Skin of body (tissue), 2 donors: ENCODE data around the gene PRICKLE2. TPM values are rescaled to one million over a fixed set of nuclear protein-coding genes. Genes with fewer than 3 reads are reported as not detected.

Experiments
- DNase-seq: peaks from one replicate; lab custom pipeline; 2025; lab: John Stamatoyannopoulos, UW
- total RNA-seq: library from RNA; depleted of rRNA; stranded (reverse); fragments of >200 nt; gene quantifications from one replicate; pipeline ENCODE4 v1.2.3, GENCODE V29; 2014

PRICKLE2 gene
- total RNA-seq, 1 donor from 2014 or later, result 34.0 TPM

DNA sequence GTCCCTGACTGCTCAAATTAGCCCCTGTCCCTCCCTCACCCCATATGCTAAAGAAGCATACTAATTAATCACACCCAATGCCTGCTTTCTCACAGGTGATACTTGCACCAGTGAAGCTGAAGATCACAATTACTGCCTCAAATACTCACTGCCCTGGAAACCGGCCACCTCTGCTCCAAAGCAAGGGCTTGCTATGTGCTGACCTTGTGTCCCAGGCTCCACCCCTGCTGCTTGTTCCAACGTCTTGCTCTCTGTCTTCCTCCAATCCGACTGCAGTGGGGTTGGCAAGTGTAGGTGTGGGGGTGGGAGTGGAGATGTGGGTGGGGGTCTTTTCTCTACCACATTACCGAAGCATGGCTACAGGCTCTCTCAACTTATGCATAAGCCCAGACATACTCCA lies 146.3 kb downstream of the PRICKLE2 start:
- DNase-seq, result no peak

DNA sequence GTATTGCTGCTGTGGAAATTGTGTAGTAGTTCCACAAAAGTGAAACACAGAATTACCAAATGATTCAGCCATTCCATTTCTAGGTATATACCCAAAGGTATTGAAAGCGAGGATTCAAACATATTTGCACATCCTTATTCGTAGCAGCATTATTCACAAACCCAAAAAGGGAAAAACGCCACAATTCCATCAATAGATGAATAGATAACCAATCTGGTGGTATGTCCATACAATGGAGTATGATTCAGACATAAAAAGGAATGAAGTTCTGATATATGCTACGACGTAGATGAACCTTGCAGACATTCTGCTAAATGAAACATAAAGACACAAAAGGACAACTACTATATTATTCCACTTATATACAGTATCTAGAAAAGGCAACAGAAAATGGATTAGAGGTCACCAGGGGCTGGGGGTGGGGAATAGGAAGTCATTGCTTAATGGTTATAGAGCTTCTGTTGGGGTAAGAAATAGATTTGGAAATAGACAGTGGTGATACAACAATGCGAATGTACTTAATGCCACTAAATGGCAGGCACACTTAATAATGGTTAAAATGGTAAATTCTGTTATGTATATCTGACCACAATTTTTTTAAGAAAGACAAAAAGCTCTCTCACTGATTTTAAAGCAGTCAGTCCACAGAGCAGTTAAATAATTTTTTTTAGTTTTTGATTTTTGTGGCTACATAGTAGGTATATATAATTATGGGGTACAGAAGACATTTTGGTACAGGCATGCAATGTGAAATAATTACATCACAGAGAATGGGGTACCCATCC lies 150.2 kb downstream of the PRICKLE2 start:
- DNase-seq, result no peak

DNA sequence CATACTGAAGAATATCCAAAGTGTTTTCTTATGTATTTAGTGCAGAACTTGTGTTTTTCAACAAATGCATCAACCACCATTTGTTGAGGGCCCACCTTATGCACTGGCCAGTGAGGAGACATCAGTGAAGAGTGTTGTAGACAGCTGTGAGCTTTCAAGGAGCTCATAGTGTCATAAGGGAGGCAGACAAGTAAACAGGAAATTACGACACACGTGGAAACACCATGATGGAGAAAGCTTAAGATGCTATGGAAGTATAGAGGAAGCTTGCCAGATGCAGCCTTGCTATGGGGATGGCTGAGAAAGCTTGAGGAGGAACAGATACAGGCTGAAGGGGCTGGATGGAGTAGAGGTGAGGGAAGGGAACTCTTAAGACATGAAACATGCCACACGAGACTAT lies 151.2 kb downstream of the PRICKLE2 start:
- DNase-seq, result peak; percentile 39

DNA sequence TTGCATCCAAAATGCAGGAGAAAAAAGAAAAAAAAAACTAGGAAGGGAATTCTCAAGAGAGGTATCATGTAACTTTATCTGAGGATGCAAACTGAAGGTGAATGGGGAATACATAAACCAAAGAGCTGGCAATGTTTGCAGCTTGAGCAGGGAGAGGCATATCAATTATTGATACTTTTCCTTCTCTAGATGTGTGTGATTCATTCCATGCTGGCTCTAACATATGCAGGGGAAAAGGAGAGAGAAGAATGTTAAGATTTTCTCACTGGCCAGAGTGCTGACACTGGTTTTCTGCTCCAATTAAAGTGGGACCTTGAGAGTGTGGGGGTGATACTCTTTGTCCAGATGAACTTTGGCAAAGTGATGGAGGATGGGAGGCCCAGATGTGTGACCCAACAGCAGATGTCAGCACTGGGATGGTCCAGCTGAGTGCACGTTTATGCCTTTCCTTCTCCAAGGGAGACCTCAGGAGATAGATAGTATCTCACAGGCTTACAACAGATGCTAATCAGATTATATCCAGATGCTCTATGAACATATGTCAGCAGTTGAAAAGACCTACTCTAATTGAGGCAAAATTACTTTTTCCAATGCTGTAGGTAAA lies 152.0 kb downstream of the PRICKLE2 start:
- DNase-seq, result peak; percentile 84

DNA sequence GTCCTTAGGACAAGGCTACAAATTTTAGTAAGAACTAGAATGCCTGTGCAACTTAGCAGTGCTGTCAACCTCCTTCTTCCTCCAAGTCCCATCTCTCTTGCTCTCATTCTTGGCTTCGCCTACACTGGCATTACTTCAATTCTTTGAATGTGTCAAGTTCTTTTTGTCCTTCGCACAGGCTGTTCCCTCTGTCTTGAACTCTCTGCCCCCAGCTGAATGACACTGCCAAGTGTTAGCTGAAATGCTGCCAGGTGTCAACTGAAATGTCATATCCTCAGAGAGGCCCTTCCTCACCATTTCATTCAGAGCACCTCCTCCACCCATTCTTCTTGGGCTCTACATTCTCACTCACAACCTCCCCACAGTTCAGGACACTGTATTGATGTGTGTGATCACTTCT lies 153.1 kb downstream of the PRICKLE2 start:
- DNase-seq, result no peak

DNA sequence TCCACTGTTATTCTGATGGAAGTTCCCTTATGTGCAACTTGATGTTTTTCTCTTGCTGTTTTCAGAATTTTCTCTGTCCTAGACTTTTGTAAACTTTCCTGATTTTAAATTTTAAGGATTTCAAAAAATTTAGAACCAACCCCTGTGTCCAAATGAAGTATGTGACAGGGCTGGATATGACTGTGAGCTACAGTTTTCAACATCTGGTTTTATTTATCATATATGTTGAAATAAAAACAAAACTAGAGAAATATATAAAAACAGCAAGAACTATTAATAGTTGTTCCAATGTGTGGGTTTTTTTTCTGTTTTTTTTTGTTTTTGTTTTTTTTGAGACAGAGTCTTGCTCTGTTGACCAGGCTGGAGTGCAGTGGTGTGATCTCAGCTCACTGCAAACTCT lies 154.6 kb downstream of the PRICKLE2 start:
- DNase-seq, result no peak

DNA sequence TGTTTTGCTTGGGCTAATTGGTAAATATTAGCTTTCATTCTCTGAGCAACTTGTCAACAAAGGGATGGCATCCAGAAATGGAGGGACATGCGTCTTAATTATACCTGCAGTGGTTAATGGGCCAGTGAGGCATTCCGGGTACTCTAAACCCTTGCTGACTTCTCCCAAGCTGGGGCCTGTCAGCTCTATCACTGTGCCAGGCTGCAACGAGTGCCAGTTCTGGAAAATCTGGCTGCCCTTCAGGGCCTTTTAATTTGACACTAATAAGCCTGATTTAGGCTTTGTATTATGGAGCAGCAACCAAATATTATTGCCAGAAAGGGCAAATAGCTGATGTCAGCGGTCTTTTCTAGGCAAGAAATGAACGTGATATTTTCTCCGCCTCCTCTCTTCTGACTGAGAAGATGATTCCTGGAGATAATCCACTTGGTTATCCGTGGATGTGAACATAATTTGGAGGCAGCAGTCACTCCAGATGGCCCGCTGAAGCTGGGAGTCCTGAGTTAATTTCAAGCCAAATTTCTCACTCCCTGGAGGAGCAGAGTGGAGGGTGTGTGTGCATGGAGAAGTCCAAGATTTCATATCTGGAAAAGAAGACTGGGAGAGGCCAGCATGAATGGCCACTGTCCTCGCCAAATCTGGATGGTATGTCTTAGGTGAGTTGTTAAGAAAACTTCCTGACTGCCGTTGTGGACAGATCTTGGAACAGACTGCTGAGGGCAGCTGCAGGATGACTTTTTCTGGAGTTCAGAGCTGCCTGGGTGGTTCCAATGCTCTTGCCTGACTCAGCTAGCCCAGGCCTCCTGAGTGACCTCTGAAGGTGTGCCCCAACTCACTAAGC lies 157.5 kb downstream of the PRICKLE2 start:
- DNase-seq, result no peak

DNA sequence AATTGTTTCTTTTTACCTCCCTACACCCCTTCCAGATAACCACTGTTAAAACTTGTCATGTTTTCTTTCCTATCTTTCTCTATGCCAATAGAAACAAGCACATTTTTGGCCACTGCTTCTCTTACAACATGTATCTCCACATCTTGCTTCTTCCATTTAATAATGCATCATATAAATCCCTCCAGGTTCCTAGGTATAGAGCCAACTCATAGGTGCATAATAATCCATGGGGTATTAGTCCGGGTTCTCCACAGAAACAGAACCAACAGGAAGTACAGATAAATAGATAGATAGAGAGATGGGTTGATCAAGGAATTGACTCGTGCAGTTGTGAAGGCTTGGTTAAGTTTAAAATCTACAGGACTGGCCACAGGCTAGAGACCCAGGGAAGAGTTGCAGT lies 160.5 kb downstream of the PRICKLE2 start:
- no peak for DNase-seq

DNA sequence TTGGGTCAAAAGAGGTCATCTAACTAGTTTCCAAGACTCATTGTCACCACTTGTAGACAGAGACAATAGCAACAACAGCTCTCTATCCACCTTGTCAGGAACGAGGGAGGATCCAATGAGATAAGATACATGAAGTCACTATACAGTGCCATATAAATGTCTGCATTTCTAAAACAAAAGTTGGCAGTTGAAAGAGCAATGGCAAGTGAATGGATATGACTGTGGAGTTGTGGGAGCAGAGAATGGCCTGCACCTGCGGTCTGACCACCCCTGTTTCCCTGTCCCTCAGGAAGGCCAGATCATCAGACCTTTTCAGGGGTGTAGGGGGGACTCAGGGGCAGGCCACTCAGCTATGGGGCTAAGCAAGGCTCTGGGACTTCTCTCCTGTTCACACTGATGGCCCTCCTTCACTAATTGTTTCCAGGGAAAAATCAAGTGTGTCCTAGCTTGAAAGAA lies 161.3 kb downstream of the PRICKLE2 start:
- no peak for DNase-seq

DNA sequence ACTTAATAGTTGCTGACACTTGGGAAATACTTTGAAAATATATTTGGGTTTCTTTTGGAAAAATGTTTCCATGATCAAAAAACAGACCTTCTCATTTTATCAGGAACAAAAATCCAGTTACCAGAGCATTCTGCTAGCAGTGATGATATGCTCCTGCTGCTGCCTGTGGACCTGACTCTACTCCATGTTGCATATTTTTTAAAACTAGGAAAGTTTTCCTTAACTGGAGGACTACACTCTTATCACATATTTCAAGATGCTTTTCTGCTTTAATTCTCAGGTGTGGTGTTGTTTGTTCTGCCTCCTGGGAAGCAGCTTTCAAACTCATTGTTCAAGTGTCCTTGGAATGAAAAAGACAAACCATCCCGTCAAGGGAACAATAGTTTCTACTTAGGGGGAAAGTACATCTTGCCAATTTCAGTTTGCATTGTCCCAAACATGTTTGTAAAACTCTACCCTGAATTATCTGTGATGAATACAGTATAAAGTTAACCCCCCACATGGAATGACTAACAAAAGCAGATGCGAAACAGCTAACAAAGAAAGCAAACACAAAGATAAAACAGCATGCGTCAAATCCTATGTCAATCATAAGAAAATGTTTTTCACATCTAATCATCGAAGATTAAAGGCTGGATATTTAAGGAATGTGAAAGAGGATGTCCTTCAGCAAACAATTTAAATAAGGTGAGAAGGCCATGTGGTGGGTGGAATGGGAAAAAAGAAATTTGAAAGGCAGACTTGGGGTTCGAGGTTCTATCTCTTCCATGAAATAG lies 161.9 kb downstream of the PRICKLE2 start:
- DNase-seq, result no peak

DNA sequence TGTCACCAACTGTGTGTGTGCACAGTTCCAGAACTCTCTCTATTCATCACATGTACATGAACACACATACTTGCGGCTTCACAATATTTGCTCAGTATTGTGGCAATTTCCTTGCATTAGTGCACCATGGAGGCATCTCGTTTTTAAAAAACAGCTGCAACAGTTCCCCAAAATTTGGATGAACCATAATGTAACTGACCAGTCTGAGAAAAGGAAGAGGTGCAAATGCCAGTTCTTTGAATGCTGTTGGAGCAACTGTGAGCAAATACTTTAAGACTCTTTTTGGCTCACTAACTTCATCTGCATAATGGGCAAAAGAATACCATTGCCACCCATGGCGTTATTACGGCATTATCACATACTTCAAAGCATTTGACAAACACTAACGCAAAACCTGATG lies 163.6 kb downstream of the PRICKLE2 start:
- DNase-seq, result no peak

DNA sequence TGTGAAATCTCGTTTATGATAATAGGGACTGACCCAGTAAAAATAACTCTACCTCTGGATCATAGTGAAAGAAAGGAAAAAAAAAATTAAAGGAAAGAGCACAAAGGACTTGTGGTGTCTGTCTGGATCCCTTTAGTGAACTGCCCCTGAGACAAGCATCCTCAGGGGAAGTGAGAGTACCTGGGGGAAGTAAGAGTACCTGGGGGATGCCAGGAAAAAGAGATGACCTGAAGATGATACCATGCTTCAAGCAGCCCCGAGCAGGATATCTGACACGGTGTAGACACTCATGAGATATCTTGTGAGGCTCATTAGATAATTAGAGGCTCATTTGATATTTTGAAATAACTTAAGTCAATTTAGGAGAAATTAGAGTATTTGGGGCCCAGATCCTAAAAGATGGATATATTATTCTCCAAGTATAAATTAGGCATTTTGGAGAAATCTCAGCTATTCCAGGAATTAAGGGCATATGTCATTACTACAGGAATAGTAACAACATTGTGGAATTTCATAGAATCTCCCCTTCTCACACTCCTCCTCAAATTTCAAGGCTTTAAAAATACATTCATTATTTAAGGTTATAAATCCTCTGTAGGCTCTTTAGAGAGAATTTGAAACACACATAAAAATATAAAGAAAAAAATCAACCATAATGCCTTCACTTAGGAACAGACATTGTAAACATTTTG lies 165.6 kb downstream of the PRICKLE2 start:
- DNase-seq, result no peak

DNA sequence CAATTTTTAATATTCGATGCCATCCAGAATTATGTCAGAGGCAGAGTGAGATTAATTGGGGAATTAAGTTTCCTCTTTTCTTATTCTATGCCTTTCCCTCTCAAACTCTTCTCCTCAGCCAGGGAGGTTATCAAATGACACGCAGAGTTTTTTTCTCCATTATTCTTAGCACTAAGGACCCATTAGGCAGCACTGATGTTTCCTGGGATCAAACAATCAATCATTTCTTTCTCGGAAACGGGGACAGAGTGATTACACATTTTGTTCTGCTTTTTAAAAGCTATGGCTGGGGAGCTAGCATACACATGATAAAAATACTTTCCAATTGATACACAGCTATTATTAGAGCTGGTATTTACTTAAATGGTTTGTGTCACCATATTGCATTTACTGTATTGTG lies 166.7 kb downstream of the PRICKLE2 start:
- DNase-seq, result no peak

DNA sequence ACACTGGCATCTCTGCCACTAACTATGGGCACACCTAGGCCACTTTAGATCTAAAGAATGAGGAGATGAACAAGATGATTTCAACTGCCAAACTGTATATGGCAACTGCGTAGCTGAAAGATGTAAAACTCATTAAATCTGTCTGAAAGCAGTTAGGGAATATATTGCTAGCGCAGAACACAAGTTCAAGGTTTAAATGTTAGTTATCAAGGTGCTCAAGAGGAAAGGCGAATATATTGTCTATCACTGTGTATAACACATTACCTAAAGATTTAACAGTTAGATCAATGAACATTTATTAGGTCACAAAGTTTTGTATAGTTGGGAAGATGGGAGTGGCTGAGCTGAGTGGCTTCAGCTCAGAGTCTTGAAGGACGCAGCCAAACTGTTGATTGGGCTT lies 168.0 kb downstream of the PRICKLE2 start:
- no peak for DNase-seq

DNA sequence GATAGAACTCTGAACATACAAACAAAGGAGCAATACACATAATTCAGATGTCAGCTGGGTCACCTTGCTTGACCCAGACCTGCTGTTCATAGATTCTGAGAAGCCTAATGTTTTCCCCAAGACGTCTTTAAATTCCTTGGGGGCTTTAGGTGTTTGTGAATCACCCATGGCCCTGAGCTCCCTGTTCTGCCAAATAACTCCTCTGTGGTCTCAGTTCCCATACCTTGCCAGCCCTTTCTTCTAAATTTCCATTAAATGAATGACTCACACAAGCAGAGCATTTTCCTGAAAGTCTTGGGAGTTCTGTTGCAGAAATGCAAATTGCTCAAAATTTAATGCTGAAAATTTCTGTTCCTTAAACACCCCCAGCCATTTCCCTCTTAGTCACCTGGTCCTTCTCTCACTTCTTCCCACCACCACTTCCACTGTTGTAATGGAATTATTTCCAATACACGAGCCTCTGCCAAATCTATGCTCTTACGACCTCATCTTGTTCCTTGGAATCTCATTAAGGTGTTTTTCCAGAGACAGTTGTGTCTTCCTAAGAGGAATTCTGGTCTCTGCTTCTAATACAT lies 168.6 kb downstream of the PRICKLE2 start:
- DNase-seq, result no peak

DNA sequence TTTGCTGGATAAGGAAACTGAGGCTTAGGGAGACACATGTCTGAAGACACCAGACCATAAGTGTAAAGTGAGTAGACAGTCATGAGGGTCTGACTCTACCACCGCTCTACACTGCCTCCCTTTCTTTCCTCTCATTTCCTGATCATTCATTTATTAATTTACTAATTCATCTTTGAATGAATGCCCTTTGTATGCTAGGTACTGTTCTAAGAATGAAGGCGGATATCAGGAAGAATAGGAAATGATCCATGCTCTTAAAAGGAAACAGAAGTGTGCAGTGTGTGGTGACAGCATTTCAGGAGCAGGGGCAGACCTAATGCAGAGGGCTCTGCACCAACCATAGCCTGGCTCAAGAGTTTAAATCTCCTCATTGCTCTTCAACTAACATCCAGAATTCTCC lies 170.2 kb downstream of the PRICKLE2 start:
- DNase-seq, result no peak

DNA sequence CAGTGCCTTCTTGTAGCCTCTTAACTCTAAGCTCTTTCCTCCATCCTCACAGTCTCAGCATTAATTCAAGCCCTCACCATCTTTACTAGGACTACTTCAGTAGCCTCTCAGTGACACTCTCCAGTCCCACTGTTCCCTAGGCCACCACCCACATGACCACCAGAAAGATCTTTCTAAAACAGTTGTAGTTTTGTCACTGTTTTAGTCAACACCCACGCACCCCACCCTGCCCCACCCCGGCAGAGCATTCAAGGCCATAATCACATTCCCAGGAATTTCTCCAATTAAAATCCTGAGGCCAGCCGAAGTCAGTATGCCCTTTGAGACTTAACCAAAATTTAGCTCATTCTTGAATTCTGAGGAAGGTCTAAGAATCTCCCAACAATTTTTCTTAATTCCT lies 170.8 kb downstream of the PRICKLE2 start:
- DNase-seq, result no peak

DNA sequence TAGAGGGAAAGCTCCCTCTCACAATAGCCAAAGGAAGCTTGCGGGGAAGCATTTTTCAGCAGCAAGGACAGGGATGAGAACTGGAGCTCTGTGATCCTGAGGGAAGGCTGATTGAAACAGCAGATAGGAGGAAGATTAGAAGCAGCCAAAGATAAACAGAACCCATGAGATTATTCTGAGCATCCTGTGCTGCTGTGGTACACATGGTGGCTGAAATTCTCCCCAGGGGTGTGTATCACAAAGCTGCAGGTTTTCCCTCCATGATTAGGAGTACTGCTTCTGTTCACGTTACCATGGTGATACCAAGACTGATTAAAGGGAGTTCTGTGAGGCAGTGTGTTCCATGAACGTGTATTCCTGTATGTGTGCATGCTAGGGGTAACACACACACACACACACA lies 171.7 kb downstream of the PRICKLE2 start:
- no peak for DNase-seq

DNA sequence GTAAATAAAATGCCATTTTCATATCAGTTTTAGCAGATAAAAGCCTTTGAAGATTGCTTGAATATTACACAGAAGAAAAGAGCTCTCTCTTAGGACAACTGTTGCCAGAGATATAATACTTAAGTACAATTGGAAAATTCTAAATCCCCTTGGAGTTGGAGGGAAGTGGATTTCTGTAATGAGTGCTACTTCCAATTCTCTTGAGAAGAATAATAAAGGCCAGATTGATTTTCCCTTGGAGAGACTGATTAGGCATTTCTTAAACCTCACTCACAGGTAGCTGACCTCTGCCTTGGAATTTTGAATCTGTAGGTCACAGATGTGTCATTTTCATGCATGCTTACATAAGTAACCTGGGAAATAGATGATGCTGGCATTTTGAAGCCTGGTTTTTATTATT lies 172.1 kb downstream of the PRICKLE2 start:
- no peak for DNase-seq

DNA sequence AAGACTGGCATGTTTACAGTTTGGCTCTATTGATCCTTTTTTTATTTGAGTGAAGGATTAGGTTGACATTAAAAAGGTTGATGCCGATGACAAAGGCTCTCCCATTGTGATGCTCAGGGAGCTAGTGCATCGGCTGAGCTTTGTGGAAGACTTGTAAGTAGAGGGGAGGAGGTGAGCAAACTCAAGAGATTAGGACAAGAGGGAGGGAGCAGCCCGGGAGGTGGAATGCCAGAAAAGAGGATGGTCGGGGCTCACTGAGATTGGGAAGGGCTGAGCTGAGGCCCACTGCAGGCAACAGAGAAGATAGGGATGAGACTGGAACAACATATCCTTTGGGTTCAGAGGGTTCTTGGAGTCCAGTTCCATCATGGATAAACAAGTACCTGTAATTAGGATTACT lies 175.4 kb downstream of the PRICKLE2 start:
- DNase-seq, result no peak

DNA sequence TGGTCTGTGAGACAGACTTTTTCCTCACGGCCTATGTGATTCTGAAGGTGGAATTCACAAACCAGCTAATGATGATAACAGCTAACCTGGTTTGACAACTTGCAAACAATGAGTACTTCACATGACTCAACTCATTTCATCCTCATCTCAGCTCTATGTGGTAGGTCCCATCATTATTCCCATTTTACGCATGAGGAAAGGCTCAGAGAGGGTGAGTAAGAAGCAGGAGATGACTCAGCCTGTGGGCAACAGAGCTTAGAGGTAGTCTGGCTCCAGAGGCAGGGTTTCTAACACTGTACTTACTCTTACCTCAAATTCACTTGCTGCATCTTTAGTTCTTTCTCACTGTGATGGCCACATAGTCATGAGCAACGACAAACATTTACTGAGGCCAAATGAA lies 176.1 kb downstream of the PRICKLE2 start:
- DNase-seq, result no peak
